ENCODE results near the gene MAP1LC3B2.
A peak's percentile ranks its signal among the peaks of the same experiment; 100 is the strongest.

Gene MAP1LC3B2

DNA sequence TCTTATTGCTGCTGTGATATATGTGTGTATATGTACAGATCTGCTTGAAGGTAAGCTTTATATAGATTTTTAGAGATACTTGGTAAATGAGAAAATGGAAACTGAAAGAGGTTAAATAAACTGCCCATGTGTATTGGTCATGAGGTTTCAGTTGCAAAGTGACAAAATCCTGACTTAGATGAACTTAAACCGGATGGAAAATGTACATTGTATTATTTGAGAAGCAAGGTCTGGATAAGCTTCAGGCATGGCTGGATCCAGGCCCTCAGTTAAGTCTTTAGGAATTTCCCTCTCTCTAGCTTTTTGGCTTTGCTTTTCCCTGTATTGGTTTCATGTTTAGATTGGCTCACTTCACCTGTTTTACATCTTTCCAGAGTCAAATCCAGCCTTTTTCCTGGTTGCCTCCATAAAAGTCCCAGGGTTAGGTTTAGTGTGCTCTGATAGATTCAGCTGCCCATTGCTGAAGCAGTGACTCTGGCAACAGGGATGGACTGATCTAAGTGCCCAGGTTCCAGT lies 21.0 kb upstream of the MAP1LC3B2 start:
- no peak for DNase-seq

DNA sequence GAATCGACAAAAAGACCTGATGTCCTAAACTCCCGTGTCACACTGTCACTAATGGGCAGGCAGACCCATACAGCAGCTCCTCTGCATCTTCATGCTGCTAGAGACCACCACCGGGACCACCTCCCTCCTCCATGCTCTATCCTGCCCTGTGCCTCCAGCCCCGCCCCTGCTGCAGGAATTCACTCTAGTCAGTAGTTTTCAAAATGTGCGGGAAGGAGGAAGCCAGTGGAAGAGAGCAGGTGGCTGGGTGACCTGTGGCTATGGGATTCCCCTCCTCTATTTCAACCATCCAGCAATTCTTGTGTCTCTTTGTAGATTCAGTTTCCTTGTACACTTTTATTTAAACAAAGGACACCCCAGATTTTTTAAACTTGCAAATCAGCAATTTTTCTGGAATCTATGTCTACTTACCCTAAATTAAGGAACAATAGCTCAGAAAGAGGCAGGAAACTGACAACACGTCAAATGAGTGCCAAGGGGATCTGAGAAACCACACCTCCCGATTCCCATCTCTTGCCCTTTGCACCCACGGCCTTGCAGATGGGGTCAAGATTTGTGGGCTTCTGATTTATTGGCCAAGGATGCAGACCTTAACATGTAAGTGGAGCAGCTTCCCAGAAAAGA lies 20.4 kb upstream of the MAP1LC3B2 start:
- no peak for DNase-seq

GRCh38 chr12:116539361-116539771 lies 19.8 kb upstream of the MAP1LC3B2 start:
- DNase-seq, result peak; percentile 24

- DNase-seq, result peak; percentile 90
These were observed 19.2 kb upstream of the MAP1LC3B2 start for GRCh38 chr12:116539905-116540482.

- DNase-seq, result peak; percentile 40
These were observed 18.5 kb upstream of the MAP1LC3B2 start for GRCh38 chr12:116540622-116541152.

DNA sequence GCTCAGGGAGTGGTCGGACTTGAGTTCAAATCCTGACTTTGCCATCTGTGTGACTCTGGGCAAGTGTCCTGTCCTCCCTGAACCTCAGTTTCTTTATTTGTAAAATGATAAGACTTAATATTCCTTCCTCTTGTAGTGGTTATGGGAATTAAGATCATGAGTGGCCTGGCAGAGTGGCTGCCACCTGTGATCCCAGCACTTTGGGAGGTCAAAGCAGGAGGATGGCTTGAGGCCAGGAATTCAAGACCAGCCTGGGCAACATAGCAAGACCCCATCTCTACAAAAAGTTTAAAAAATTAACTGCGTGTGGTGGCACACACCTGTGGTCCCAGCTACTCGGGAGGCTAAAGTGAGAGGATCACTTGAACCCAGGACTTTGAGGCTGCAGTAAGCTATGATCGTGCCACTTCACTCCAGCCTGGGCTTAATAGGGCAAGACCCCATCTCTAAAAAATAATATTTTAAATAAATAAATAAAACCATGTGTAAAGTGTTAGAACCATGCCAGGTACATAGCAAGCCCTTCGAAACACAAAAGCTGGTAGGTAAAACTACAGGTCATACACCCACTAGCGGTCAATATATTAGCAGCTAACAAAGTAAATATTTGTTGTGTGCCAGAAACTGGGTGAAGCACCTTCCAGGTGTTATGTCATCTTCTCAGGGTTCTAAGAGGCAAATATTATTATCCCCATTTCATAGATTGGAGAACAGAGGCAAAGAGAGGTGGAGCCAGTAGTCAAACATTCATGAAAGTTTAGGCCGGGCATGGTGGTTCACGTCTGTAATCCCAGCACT lies 17.4 kb upstream of the MAP1LC3B2 start:
- DNase-seq, result no peak

DNA sequence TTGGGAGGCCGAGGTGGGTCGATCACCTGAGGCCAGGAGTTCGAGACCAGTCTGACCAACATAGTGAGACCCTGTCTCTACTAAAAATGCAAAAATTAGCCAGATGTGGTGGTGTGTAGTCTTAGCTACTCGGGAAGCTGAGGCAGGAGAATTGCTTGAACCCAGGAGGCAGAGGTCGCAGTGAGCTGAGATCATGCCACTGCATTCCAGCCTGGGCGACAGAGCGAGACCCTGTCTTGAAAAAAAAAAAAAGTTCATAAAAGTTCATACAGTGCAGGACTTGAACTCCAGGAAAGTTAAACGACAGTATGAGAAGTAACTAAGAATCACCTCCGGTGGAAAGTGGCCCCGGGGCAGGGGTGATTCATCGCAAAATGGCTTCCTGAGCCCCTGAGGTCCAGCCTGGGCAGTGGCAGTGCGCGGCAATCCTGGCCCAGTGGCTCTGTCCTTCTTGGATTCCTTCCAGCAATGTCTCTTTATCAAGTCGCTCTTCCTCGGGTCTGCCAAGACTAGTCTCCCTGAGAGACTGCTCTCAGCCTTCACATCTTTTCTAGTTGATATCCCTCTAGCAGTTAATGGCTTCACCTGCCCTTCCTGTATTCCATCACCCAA lies 16.7 kb upstream of the MAP1LC3B2 start:
- DNase-seq, result no peak

GRCh38 chr12:116544656-116545055 lies 14.5 kb upstream of the MAP1LC3B2 start:
- DNase-seq, result no peak

DNA sequence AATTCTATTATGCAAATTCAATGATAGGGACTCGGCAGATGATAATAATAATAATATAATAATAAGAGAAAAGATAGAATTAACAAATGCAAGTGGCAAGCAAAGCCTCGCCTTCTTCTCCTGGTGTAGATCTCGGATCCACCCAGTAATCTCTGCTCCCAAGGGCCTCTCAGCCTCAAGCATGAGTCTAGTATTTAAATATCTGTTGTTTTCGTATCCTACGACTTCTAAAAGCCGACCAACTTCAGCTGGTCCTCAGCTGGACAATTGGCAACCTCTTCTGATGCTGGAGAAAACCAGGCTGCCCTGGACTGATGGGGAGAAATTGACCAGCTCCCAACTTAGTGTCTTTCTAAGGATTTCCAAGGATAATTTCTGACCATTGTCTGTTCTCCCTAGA lies 14.0 kb upstream of the MAP1LC3B2 start:
- no peak for DNase-seq

GRCh38 chr12:116545936-116546335 lies 13.2 kb upstream of the MAP1LC3B2 start:
- no peak for DNase-seq

DNA sequence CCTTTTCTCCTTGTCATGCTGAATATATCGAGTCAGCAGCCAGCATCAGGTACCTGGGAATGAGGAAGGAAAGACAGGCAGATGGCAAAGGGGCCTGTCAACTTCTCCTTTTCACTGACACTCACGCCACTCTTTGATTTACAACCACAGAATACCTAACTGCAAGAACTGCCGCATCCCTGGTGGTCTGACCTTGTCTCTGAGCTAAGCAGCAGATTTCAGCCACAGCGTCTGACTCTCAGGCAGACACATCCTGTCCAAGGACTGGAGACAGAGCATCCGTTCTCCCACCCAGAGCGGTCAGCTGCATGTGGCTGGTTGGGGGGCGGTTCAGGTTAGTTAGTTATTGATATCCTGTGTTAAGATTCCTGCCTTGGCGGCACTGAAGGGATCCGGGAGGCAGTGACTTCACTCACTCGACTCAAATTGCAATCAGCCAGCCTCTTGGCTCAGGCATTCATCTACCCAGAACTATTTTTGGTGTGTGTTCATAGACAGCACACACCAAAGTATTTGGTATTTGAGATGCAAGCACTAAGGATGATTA lies 11.2 kb upstream of the MAP1LC3B2 start:
- no peak for DNase-seq

DNA sequence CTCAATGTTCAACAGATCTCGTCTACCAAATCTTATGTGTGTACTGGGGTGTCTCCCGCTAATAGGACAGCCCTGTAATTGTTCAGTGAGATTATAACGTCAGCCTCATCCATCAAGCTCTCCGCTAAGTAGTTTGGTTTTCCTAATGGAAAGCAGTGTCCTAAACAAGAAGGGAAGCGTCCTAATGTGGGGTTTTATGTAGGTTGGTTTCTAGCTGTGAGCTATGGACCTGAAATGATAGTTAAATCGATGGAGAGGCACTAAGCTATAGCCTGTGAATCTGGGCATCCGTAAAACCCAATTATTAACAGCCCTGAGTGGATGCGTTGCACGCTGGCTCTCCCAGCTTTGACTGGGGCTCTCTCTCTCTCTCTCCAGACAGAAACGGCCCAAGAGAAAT lies 9.2 kb upstream of the MAP1LC3B2 start:
- DNase-seq, result no peak

GRCh38 chr12:116551151-116551550 lies 8.0 kb upstream of the MAP1LC3B2 start:
- no peak for DNase-seq

DNA sequence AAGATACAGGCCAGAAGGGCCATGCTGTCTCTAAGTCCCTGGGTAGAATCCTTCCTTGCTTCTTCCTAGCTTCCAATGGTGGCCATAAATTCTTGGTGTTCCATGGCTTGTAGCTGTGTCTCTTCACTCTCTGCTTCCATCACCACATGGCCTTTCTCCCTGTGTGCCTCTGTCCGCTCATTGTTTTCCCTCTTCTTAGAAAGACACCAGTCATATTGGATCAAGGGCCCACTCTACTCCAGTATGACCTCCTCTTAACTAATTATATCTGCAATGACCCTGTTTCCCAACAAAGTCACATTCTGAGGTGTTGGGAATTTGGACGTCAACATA lies 7.6 kb upstream of the MAP1LC3B2 start:
- no peak for DNase-seq

- DNase-seq, result no peak
These were observed 7.0 kb upstream of the MAP1LC3B2 start for GRCh38 chr12:116551952-116552772.

DNA sequence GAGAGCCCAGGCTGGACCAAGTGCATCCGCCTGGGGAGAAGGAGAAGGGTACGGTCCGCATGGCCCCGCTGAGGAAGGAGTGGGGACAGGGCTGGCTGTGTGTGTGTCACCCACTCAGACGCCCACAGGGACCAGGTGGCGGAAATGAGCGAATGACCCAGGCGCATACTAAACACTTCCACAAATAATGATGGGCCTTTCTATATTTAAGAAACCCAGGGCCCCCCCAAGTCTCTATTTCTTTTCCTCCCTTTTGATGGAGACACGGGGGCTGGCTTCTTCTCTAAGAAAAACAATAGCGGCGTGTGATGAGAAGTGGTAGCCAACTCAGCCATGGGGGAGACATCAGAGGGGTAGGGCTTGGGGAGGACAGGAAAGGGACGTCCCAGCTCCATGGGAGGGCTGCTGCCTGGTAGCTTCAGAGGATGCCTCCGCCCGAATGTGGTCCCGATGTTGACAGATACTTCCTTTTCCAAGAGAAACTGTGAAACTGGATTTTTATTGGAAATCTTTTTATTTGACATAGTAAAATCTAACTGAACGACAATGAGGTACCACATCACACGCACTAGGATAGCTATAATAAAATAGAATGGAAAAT lies 6.3 kb upstream of the MAP1LC3B2 start:
- no peak for DNase-seq

DNA sequence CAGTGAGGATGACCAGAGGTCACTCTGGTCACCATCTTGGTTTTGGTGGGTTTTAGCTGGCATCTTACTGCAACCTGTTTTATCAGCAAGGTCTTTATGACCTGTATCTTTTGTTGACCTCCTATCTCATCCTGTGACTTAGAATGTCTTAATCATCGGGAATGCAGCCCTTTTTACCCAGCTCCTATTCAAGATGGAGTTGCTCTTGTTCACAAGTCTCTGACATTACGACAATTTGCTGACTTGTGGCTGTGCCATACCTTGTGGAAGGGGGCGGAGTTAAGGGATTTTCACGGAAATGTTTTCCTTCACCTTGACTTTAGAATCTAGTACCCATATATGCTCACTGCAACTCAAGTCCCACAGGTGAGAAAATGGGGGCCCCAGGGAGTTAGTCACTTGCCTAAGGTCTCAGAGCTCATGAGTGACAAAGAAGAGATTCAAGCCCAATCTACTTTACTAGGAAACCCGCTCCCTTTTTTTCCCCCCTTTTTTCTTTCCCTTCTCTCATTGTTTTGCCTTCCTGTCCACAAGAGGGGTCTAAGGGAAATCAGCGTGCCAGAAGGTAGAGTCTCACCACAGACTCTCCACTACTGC lies 2.7 kb upstream of the MAP1LC3B2 start:
- no peak for DNase-seq

DNA sequence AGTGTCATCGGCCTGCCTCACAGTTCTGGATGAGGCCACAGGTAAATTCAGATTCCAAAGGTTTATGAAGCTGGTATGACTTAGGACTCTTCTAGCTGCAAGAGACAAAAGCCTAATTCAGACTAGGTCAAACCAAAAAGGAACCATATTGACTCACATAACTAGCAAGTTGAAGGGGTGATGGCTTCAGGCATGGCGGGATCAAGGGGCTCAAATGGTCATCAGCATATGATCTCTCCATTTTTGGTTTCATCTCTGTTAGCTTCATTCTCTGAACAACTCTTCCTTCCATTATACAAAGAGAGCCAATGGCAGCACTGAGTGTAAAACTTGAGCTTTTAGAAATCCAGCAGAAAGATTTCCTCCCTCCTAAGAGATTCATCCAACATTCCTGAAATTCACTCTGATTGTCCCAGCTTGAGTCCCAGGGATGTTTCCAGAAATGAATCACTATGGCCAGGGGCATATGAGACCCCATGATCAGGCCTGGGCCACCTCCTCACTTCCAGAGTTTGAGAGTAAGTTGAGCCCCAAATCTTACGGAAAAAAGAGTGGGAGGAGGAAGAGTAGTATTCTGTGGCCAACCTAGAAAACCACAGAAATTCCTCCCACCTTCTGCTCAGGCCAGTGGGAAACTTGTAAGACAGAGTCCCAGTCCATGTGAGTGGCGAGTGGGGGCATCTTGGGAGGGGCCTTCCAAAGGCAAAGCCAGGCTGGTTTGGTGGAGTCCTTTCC lies 2.0 kb upstream of the MAP1LC3B2 start:
- no peak for DNase-seq

DNA sequence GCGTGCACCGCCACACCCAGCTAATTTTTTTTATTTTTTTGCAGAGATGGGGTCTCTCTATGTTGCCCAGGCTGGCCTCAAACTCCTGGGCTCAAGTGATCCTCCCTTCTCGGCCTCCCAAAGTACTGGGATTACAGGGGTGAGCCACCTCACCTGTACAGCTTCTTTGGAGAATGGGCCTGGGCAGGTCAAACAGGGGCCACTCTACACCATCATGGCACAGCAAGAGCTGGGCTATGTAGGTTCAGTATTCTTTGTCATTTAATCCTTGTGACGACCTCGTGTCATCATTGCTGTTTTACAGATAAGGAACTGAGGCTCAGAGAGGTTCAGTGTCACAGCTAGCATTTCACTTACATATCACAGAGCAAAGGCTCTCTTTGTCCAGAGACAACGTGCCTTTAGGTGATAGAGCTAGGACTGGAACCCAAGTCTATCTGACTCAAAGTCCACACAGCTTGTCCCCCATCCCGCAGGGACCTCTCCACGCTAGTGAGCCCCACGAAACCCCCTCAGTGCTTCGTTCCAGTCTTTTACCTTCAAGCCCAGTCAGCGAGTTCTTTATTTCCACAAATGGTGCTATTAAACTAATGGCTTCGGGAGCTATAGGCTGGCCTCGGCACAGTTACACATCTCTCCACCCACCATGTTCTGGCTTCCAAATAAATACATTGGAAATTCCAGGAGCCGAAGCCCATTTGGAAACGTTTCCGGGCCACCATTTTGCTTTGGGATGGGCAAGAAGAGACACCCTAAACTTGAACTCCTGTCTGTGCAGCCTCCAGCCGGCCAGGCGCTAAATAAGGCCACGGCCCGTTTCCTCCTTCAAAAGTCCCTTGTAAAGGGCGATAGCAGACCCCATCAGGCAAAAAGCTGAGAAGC lies 660 bp upstream of the MAP1LC3B2 start:
- DNase-seq, result no peak
